Natural killer cell (primary cell): ENCODE data around the gene COMMD1. TPM values are rescaled to one million over a fixed set of nuclear protein-coding genes. Genes with fewer than 3 reads are reported as not detected.
A peak's percentile ranks its signal among the peaks of the same experiment; 100 is the strongest.

Experiments
- ATAC-seq, 3 donors: fragments of 150-1000 bp in 2 of 3; fragments of 200-7000 bp in 1 of 3; cut with Tn5 transposase; 1 replicate in 1 of 3; 2 replicates in 2 of 3; pipeline ENCODE4 v1.10.0; 2021; ENCODE audit warnings: mild to moderate bottlenecking in 2 of 3, moderate library complexity in 2 of 3
- DNase-seq, 2 donors: peaks; one replicate each; pipeline versions ENCODE4 v3.0.0 to v3.0.0-alpha.2; 2013 to 2021; ENCODE audit warnings: mixed read lengths in 1 of 2
- H3K27ac ChIP-seq: one replicate; pipeline ENCODE4 v1.5.1; 2013; ENCODE audit warnings: mild to moderate bottlenecking, low read length
- H3K27me3 ChIP-seq: one replicate; pipeline ENCODE4 v1.6.1; 2013; ENCODE audit warnings: low read length; ENCODE audit not compliant: control insufficient read depth, insufficient read depth
- H3K36me3 ChIP-seq: one replicate; pipeline ENCODE4 v1.6.1; 2013; ENCODE audit warnings: low read length; ENCODE audit not compliant: control insufficient read depth, insufficient read depth
- H3K4me1 ChIP-seq: one replicate; pipeline ENCODE4 v1.6.1; 2013; ENCODE audit warnings: low read length; ENCODE audit not compliant: control insufficient read depth, insufficient read depth
- H3K4me3 ChIP-seq: one replicate; pipeline ENCODE4 v1.5.1; 2013; ENCODE audit warnings: low read length
- H3K9me3 ChIP-seq: one replicate; pipeline ENCODE4 v1.6.1; 2013; ENCODE audit warnings: low read length; ENCODE audit not compliant: control insufficient read depth, insufficient read depth
- H3K27ac Mint-ChIP-seq, 2 donors: one replicate each; pipeline ENCODE4 v1.8.0; 2022; ENCODE audit warnings: mild to moderate bottlenecking in 2 of 2, mixed read lengths in 2 of 2, moderate library complexity in 1 of 2
- H3K27me3 Mint-ChIP-seq, 2 donors: one replicate each; pipeline ENCODE4 v1.8.0; 2022; ENCODE audit warnings: low read depth in 2 of 2, mixed read lengths in 2 of 2
- H3K36me3 Mint-ChIP-seq: one replicate; pipeline ENCODE4 v1.8.0; 2022; ENCODE audit warnings: mixed read lengths
- H3K4me1 Mint-ChIP-seq, 2 donors: one replicate each; pipeline ENCODE4 v1.8.0; 2022; ENCODE audit warnings: mixed read lengths in 2 of 2
- H3K4me3 Mint-ChIP-seq: one replicate; pipeline ENCODE4 v1.8.0; 2022; ENCODE audit warnings: mild to moderate bottlenecking, moderate library complexity, mixed read lengths
- H3K9me3 Mint-ChIP-seq, 2 donors: one replicate each; pipeline ENCODE4 v1.8.0; 2022; ENCODE audit warnings: mixed read lengths in 2 of 2
- WGBS: methylation state at CpG from one replicate; pipeline ENCODE4 v1.1.7; 2013; ENCODE audit warnings: missing lambda C conversion rate; ENCODE audit not compliant: insufficient coverage; 5-methylcytosine and 5-hydroxymethylcytosine counted together
- intact Hi-C: fragments of 100-400 bp; cut with micrococcal nuclease; formaldehyde crosslinking; loops from one replicate; pipeline ENCODE4 v1.14.2; 2022
- total RNA-seq, 4 donors: library from RNA; stranded (reverse); fragments of 120-200 nt in 1 of 4; gene quantifications; one replicate each; pipeline versions ENCODE4 v1.2.3 to v1.2.4, GENCODE V29; 2013 to 2022
- TF ChIP-seq, protein P1 (sequence below): fragments of 200-600 bp; IDR thresholded peaks from one replicate; pipeline ENCODE4 v1.8.0; 2022; ENCODE audit warnings: antibody characterized with exemption

The COMMD1 gene
- total RNA-seq, 3 donors from 2014 or later (not counting 1 experiment from before 2014, with no cell fraction given) = 24.3 to 36.7 (median 27.2) TPM

- intact Hi-C loops = no loop called here
- H3K36me3 Mint-ChIP-seq = no peaks in the 10 kb centered on the region
- Histone ChIP-seq H3K27me3 (no peaks in the 10 kb centered on the region), H3K36me3 (no peaks in the 10 kb centered on the region), H3K4me3 (no peak overlapping the region), H3K27ac (no peak overlapping the region), H3K4me1 (peaks cover 8% of the 10 kb centered on the region), H3K9me3 (no peaks in the 10 kb centered on the region)
- H3K4me3 Mint-ChIP-seq = no peak overlapping the region
- no peak overlapping the region for H3K27ac Mint-ChIP-seq
- H3K27me3 Mint-ChIP-seq = no peaks in the 10 kb centered on the region
- TF ChIP-seq, protein P1, sequence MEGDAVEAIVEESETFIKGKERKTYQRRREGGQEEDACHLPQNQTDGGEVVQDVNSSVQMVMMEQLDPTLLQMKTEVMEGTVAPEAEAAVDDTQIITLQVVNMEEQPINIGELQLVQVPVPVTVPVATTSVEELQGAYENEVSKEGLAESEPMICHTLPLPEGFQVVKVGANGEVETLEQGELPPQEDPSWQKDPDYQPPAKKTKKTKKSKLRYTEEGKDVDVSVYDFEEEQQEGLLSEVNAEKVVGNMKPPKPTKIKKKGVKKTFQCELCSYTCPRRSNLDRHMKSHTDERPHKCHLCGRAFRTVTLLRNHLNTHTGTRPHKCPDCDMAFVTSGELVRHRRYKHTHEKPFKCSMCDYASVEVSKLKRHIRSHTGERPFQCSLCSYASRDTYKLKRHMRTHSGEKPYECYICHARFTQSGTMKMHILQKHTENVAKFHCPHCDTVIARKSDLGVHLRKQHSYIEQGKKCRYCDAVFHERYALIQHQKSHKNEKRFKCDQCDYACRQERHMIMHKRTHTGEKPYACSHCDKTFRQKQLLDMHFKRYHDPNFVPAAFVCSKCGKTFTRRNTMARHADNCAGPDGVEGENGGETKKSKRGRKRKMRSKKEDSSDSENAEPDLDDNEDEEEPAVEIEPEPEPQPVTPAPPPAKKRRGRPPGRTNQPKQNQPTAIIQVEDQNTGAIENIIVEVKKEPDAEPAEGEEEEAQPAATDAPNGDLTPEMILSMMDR = no peak
- no CpG with 5 or more reads among the region's 2 CpGs for WGBS
- ATAC-seq (no peak), DNase-seq (no peak)
- H3K9me3 Mint-ChIP-seq = no peaks in the 10 kb centered on the region
- peaks cover 27 to 28% of the 10 kb centered on the region in 2 donors for H3K4me1 Mint-ChIP-seq
Measured at GRCh38 chr2:62133320-62133823, 227.9 kb downstream of the COMMD1 start.

GRCh38 chr2:62136956-62137830, 231.7 kb downstream of the COMMD1 start:
- H3K4me3 Mint-ChIP-seq = no peak overlapping the region
- peaks cover 3% of the 10 kb centered on the region for H3K4me1 ChIP-seq
- no peaks in the 10 kb centered on the region for H3K9me3 Mint-ChIP-seq
- no peak overlapping the region for H3K27ac ChIP-seq
- H3K27ac Mint-ChIP-seq = no peak overlapping the region
- H3K27me3 ChIP-seq = no peaks in the 10 kb centered on the region
- ATAC-seq (no peak), DNase-seq (no peak)
- intact Hi-C loops = no loop called here
- WGBS = 89% methylated on average over 3 of the region's 3 CpGs
- no peaks in the 10 kb centered on the region for H3K36me3 ChIP-seq
- H3K9me3 ChIP-seq = no peaks in the 10 kb centered on the region
- no peak overlapping the region for H3K4me3 ChIP-seq
- H3K27me3 Mint-ChIP-seq = no peaks in the 10 kb centered on the region
- H3K4me1 Mint-ChIP-seq = no peaks in the 10 kb centered on the region
- TF ChIP-seq, protein P1 = no peak
- no peaks in the 10 kb centered on the region for H3K36me3 Mint-ChIP-seq

GRCh38 chr2:62140426-62141141, 235.1 kb downstream of the COMMD1 start:
- no peaks in the 10 kb centered on the region for H3K27me3 Mint-ChIP-seq
- peaks cover 3% of the 10 kb centered on the region for H3K4me1 ChIP-seq
- no peaks in the 10 kb centered on the region for H3K27me3 ChIP-seq
- intact Hi-C loops = no loop called here
- no peaks in the 10 kb centered on the region for H3K36me3 Mint-ChIP-seq
- no peak overlapping the region for H3K4me3 ChIP-seq
- 70% methylated on average over 5 of the region's 5 CpGs for WGBS
- no peaks in the 10 kb centered on the region for H3K36me3 ChIP-seq
- no peak overlapping the region for H3K27ac ChIP-seq
- TF ChIP-seq, protein P1 = no peak
- peaks cover 8 to 12% of the 10 kb centered on the region in 2 donors for H3K4me1 Mint-ChIP-seq
- H3K9me3 Mint-ChIP-seq = no peaks in the 10 kb centered on the region
- no peak for DNase-seq
- ATAC-seq = peak in 1 of 3 donors; percentile 33
- no peak overlapping the region for H3K4me3 Mint-ChIP-seq
- H3K27ac Mint-ChIP-seq = no peak overlapping the region
- no peaks in the 10 kb centered on the region for H3K9me3 ChIP-seq
